Astrocyte of the cerebellum (primary cell): Measurements from ENCODE around the gene TSPAN4.

Experiments
- DNase-seq: peaks from one replicate; pipeline ENCODE4 v3.0.0-alpha.2; 2011; ENCODE audit warnings: low read depth
- H3K4me3 ChIP-seq: 2 replicates; pipeline ENCODE4 v1.5.1; 2011; ENCODE audit warnings: mild to moderate bottlenecking, low read depth, low read length, moderate library complexity
- in situ Hi-C: cut with HindIII; loops from 2 replicates; pipeline ENCODE4 v1.10.0; 2017; ENCODE audit warnings: low sequenced_read_pairs
- TF ChIP-seq, protein P1 (sequence below): IDR thresholded peaks from 2 replicates; pipeline ENCODE4 v1.5.1; 2012; ENCODE audit warnings: low read length, low read depth, moderate library complexity, mild to moderate bottlenecking; ENCODE audit errors: missing control alignments

TSPAN4 gene

DNA sequence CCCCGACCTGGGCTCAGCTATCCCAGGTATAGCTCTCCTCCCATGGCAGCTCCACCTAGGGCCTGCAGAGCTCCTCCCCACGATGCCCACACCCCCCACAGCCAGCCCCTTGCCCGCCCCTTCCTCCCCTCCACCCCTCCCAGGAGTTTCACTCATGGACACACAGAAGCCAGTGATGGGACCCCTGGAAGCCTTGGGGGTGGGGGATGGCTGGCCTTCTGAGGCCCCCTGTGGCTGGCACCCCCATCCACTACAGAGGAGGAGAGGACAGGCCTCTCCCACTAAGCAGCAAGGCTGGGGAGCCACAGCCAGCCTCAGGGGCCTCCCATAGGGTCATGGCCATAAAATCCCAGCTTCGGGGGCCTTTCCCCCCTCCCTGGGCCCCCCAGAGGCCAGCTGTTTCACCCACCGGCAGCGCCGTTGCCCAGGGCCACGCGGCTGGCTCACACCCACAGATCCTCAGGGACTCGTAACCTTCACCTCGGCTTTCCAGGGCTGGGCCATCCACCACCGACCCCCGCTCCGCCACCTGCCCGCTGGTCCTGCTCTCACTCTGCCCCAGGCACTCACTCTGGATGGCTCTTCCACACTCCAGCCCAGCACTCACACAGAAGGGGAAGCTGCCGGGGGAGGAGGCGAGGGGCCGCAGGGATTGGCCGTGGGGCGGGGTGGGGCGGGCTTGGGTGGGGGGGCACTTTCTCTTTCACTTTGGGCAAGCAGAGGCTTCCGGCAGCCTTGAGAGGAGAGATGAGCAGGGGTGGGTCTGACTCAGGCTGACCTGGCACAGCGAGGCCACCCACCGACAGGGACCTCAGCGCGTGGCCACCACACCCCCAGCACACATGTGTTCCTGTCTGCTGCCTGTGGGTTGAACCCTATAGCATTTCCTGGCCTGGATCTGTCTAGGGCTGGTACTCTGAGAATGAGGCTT, 46.8 kb upstream of the TSPAN4 start:
- TF ChIP-seq, protein P1, sequence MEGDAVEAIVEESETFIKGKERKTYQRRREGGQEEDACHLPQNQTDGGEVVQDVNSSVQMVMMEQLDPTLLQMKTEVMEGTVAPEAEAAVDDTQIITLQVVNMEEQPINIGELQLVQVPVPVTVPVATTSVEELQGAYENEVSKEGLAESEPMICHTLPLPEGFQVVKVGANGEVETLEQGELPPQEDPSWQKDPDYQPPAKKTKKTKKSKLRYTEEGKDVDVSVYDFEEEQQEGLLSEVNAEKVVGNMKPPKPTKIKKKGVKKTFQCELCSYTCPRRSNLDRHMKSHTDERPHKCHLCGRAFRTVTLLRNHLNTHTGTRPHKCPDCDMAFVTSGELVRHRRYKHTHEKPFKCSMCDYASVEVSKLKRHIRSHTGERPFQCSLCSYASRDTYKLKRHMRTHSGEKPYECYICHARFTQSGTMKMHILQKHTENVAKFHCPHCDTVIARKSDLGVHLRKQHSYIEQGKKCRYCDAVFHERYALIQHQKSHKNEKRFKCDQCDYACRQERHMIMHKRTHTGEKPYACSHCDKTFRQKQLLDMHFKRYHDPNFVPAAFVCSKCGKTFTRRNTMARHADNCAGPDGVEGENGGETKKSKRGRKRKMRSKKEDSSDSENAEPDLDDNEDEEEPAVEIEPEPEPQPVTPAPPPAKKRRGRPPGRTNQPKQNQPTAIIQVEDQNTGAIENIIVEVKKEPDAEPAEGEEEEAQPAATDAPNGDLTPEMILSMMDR: no peak
- H3K4me3 ChIP-seq: peak overlapping the region; percentile 78
- in situ Hi-C loops: no loop called here
- DNase-seq: no peak

GRCh38 chr11:796565-797295, 45.9 kb upstream of the TSPAN4 start:
- TF ChIP-seq, protein P1: no peak
- in situ Hi-C loops: no loop called here
- peak overlapping the region; percentile 78 for H3K4me3 ChIP-seq
- DNase-seq: no peak

- TF ChIP-seq, protein P1: no peak
- H3K4me3 ChIP-seq: peak overlapping the region; percentile 78
- in situ Hi-C loops: no loop called here
- DNase-seq: no peak
These were observed 45.2 kb upstream of the TSPAN4 start for GRCh38 chr11:797296-798092.

DNA sequence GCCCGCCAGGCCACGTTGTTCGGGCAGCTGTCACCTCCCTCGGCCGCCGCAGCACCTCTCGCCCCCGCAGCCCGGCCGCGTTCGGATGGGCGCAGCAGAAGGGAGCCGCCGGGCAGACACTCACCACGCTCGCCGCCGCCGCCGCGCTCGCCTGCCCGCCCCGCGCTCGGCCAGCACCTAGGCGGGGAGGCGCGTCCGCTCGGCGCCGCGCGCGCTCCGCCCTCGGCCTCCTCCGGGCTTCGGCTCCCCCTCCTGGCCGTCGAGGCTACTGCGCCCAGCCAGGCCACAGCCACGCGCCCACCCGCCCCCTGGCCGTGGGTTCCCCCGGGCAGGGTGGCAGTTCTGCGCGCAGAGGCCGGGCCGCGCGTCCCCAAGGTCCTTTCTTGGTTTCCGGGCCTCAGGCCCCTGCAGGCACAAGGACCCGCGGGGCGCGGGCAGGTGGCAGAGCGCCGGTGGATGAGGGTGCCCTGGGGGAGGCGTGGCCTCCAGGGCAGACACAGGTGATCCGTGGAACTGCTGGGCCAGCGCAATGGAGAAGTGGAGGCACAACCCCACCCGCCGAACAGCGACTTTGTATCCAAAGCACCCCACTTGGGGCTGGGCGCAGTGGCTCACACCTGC, 44.4 kb upstream of the TSPAN4 start, which contains the start of gene SLC25A22:
Gene SLC25A22, minus strand, starts transcription at position 189 of the 621 bp plus-strand sequence. CDS start 3,275 bp downstream, outside the sequence.
- in situ Hi-C loops: no loop called here

GRCh38 chr11:799641-800316, 42.9 kb upstream of the TSPAN4 start:
- in situ Hi-C loops: no loop called here

More for the DNA sequence above, 44.4 kb upstream of the TSPAN4 start, which contains the start of gene SLC25A22:
- H3K4me3 ChIP-seq: peak within 1 kb of the TSS; percentile 78
- no peak for DNase-seq
- TF ChIP-seq, protein P1: peak; percentile 66

More at GRCh38 chr11:799641-800316, 42.9 kb upstream of the TSPAN4 start:
- no peak overlapping the region for H3K4me3 ChIP-seq
- DNase-seq: no peak
- TF ChIP-seq, protein P1: no peak
